HCT116 (cell line): ENCODE measurements around the gene CDC42EP5. TPM values are rescaled to one million over a fixed set of nuclear protein-coding genes. Genes with fewer than 3 reads are reported as not detected.

Experiments used
- ATAC-seq: fragments of 200-7000 bp; cut with Tn5 transposase; 2 replicates; pipeline ENCODE4 v1.9.1; 2020; ENCODE audit warnings: mild to moderate bottlenecking, moderate library complexity
- BruUV-seq: library from RNA; stranded (reverse); fragments of 400-500 nt; replicated peaks from 2 replicates; lab custom pipeline; 2021; lab: Mats Ljungman, UMichigan
- CTCF ChIA-PET: fragments of 300-600 bp; sonication (Branson Sonifier 250); formaldehyde crosslinking; loops from one replicate; lab custom pipeline; 2021; ENCODE audit warnings: antibody characterized with exemption; lab: Charles Lee
- POLR2A ChIA-PET: fragments of 300-600, 350-600 bp; sonication (Branson Sonifier 250); formaldehyde crosslinking; loops from one replicate; lab custom pipeline; 2021; ENCODE audit warnings: antibody characterized with exemption; lab: Charles Lee
- RAD21 ChIA-PET, 2 experiments: fragments of 300-600 bp; sonication (Branson Sonifier 250); formaldehyde crosslinking; loops; one replicate each; lab custom pipeline; 2023; ENCODE audit warnings: low total read pairs in 2 of 2; ENCODE audit not compliant: uncharacterized antibody in 2 of 2, unreplicated experiment in 2 of 2, low non-redundant PET in 1 of 2; lab: Charles Lee
- DNase-seq: peaks from one replicate; pipeline ENCODE4 v3.0.0-alpha.2; 2010; ENCODE audit warnings: low read depth, low spot score
- H2AFZ ChIP-seq: fragments of 200-600 bp; shearing (Covaris generic), sonication (generic); 2 replicates; pipeline ENCODE4 v1.6.1; 2017; ENCODE audit warnings: low read depth, mixed run types, mixed read lengths, antibody characterized with exemption, low read length; ENCODE audit not compliant: poor library complexity, severe bottlenecking
- H3K27ac ChIP-seq: 2 replicates; pipeline ENCODE4 v1.5.1; 2012; ENCODE audit warnings: low read depth, low read length
- H3K27me3 ChIP-seq: fragments of 200-600 bp; sonication (generic); 2 replicates; pipeline ENCODE4 v1.6.1; 2016; ENCODE audit warnings: mixed run types, low read length, mixed read lengths; ENCODE audit not compliant: insufficient read depth
- H3K36me3 ChIP-seq, 2 experiments: fragments of 200-500 bp in 1 of 2; fragments of 200-600 bp in 1 of 2; sonication (Bioruptor generic) in 1 of 2; sonication (generic) in 1 of 2; 2 replicates each; pipeline versions ENCODE4 v1.5.1 to v1.6.1; 2014 to 2016; ENCODE audit warnings: low read length in 2 of 2, inconsistent platforms in 1 of 2, mixed read lengths in 1 of 2, mixed run types in 1 of 2; ENCODE audit not compliant: insufficient read depth in 2 of 2, control insufficient read depth in 1 of 2
- H3K4me1 ChIP-seq, 2 experiments: fragments of 200-600 bp in 1 of 2; sonication (generic) in 1 of 2; 2 replicates each; pipeline versions ENCODE4 v1.5.1 to v1.6.1; 2012 to 2017; ENCODE audit warnings: low read length in 2 of 2, inconsistent platforms in 1 of 2, mild to moderate bottlenecking in 1 of 2, mixed read lengths in 1 of 2, mixed run types in 1 of 2, moderate library complexity in 1 of 2; ENCODE audit not compliant: insufficient read depth in 2 of 2, control insufficient read depth in 1 of 2
- H3K4me2 ChIP-seq: fragments of 200-600 bp; sonication (generic); 2 replicates; pipeline ENCODE4 v1.6.1; 2017; ENCODE audit warnings: mixed run types, low read length, mixed read lengths
- H3K4me3 ChIP-seq, 2 experiments: fragments of 200-600 bp in 1 of 2; sonication (generic) in 1 of 2; replicated peaks in 1 of 2; 2 replicates each; pipeline ENCODE4 v1.5.1; 2011 to 2016; ENCODE audit warnings: low read length in 2 of 2, control low read depth in 1 of 2, low read depth in 1 of 2, mild to moderate bottlenecking in 1 of 2, mixed read lengths in 1 of 2, mixed run types in 1 of 2
- H3K79me2 ChIP-seq: fragments of 200-600 bp; sonication (generic); 2 replicates; pipeline ENCODE4 v1.6.1; 2017; ENCODE audit warnings: mild to moderate bottlenecking, mixed run types, low read length, moderate library complexity, mixed read lengths; ENCODE audit not compliant: insufficient read depth
- H3K9ac ChIP-seq: fragments of 200-600 bp; sonication (generic); 2 replicates; pipeline ENCODE4 v1.6.1; 2016; ENCODE audit warnings: low read length, mixed read lengths
- H3K9me2 ChIP-seq: fragments of 200-600 bp; sonication (generic), shearing (Covaris generic); 2 replicates; pipeline ENCODE4 v1.6.1; 2017; ENCODE audit warnings: mixed run types, mild to moderate bottlenecking, moderate library complexity; ENCODE audit not compliant: insufficient read depth
- H3K9me3 ChIP-seq, 2 experiments: fragments of 200-500 bp in 1 of 2; fragments of 200-600 bp in 1 of 2; sonication (Bioruptor generic) in 1 of 2; sonication (generic) in 1 of 2; 2 replicates each; pipeline ENCODE4 v1.6.1; 2014 to 2017; ENCODE audit warnings: low read length in 2 of 2, mixed read lengths in 2 of 2, inconsistent platforms in 1 of 2, low read depth in 1 of 2, mild to moderate bottlenecking in 1 of 2, mixed run types in 1 of 2, moderate library complexity in 1 of 2; ENCODE audit not compliant: control insufficient read depth in 1 of 2, insufficient read depth in 1 of 2
- H4K20me1 ChIP-seq: fragments of 200-600 bp; sonication (generic), shearing (Covaris generic); 2 replicates; pipeline ENCODE4 v1.6.1; 2017; ENCODE audit warnings: mixed run types, mild to moderate bottlenecking, moderate library complexity; ENCODE audit not compliant: insufficient read depth
- ATF3 ChIP-seq: IDR thresholded peaks from 2 replicates; pipeline ENCODE4 v1.6.1; 2012
- CBX3 ChIP-seq: IDR thresholded peaks from 2 replicates; pipeline ENCODE4 v1.6.1; 2012; ENCODE audit warnings: low read depth
- CEBPB ChIP-seq: IDR thresholded peaks from 2 replicates; pipeline ENCODE4 v1.6.1; 2012; ENCODE audit warnings: low read depth
- CTCF ChIP-seq, 3 experiments: fragments of 200-600 bp in 1 of 3; sonication (generic) in 1 of 3; IDR thresholded peaks in 2 of 3; conservative IDR thresholded peaks in 1 of 3; 2 replicates each; pipeline ENCODE4 v1.5.1; 2012 to 2017; ENCODE audit warnings: low read depth in 2 of 3, low read length in 2 of 3, antibody characterized with exemption in 1 of 3, borderline replicate concordance in 1 of 3, control low read depth in 1 of 3, mild to moderate bottlenecking in 1 of 3, mixed read lengths in 1 of 3, mixed run types in 1 of 3, moderate library complexity in 1 of 3; ENCODE audit not compliant: insufficient read depth in 1 of 3
- EGR1 ChIP-seq: IDR thresholded peaks from 2 replicates; pipeline ENCODE4 v1.6.1; 2012; ENCODE audit warnings: low read depth
- ELF1 ChIP-seq: IDR thresholded peaks from 2 replicates; pipeline ENCODE4 v1.6.1; 2012; ENCODE audit warnings: low read depth, borderline replicate concordance
- EZH2 ChIP-seq: fragments of 200-600 bp; sonication (generic); IDR thresholded peaks from 2 replicates; pipeline ENCODE4 v1.6.1; 2017; ENCODE audit warnings: antibody characterized with exemption, mixed run types
- EZH2phosphoT487 ChIP-seq: fragments of 200-600 bp; IDR thresholded peaks from 2 replicates; pipeline ENCODE4 v1.6.1; 2018; ENCODE audit warnings: antibody characterized with exemption, borderline replicate concordance
- FOSL1 ChIP-seq: IDR thresholded peaks from 2 replicates; pipeline ENCODE4 v1.6.1; 2012; ENCODE audit warnings: low read depth
- JUND ChIP-seq: IDR thresholded peaks from 2 replicates; pipeline ENCODE4 v1.6.1; 2012
- POLR2A ChIP-seq: IDR thresholded peaks from 2 replicates; pipeline ENCODE4 v1.7.0; 2011; ENCODE audit warnings: borderline replicate concordance; ENCODE audit not compliant: insufficient read depth, insufficient read length; ENCODE audit errors: extremely low read depth
- RAD21 ChIP-seq: IDR thresholded peaks from 2 replicates; pipeline ENCODE4 v1.6.1; 2012; ENCODE audit warnings: low read depth, mild to moderate bottlenecking
- SIN3A ChIP-seq: IDR thresholded peaks from 2 replicates; pipeline ENCODE4 v1.6.1; 2012; ENCODE audit warnings: low read depth
- SP1 ChIP-seq: IDR thresholded peaks from 2 replicates; pipeline ENCODE4 v1.6.1; 2012; ENCODE audit warnings: low read depth
- SRF ChIP-seq: IDR thresholded peaks from 2 replicates; pipeline ENCODE4 v1.6.1; 2012; ENCODE audit warnings: low read depth
- intact Hi-C: fragments of 100-400 bp; cut with micrococcal nuclease; formaldehyde crosslinking; loops from 2 replicates; pipeline ENCODE4 v1.10.0; 2022
- total RNA-seq: library from RNA; stranded (reverse); gene quantifications from one replicate; pipeline ENCODE4 v1.2.1, GENCODE V29; 2021; ENCODE audit not compliant: unreplicated experiment
- TF ChIP-seq, protein P1 (sequence below): IDR thresholded peaks from 2 replicates; pipeline ENCODE4 v1.6.1; 2012
- TF ChIP-seq, protein P2 (sequence below): IDR thresholded peaks from 2 replicates; pipeline ENCODE4 v1.6.1; 2011; ENCODE audit warnings: mild to moderate bottlenecking, low read length, moderate library complexity; ENCODE audit not compliant: insufficient replicate concordance; ENCODE audit errors: extremely low read depth

Gene CDC42EP5
- total RNA-seq, 1 experiment from 2014 or later = 0.64 TPM

GRCh38 chr19:54473892-54474372 lies 836 bp upstream of the CDC42EP5 start:
- H4K20me1 ChIP-seq = no peaks in the 10 kb centered on the region
- no peaks in the 10 kb centered on the region for H3K36me3 ChIP-seq
- POLR2A ChIA-PET = interaction anchor here (1.5 kb wide), 1 partner anchor 11 kb away, joined by 9 read pairs; the partner anchor contains the start of gene LENG9
- RAD21 ChIA-PET = no interaction called here
- peaks cover 6 to 9% of the 10 kb centered on the region in 2 experiments; a peak in 3 of 4 replicates for H3K4me1 ChIP-seq
- CTCF ChIA-PET = interaction anchor here (1.3 kb wide), 1 partner anchor 8 kb away, joined by 4 read pairs; no protein-coding TSS in a partner anchor
- no peak overlapping the region for H3K9ac ChIP-seq
- H3K4me3 ChIP-seq = no peak overlapping the region
- ATAC-seq (no peak), DNase-seq (no peak)
- H3K4me2 ChIP-seq = no peak overlapping the region
- H3K9me3 ChIP-seq = no peaks in the 10 kb centered on the region
- TF ChIP-seq CTCF (IDR thresholded peaks at IDR 0.05 in 2 of 3, conservative IDR thresholded peaks at IDR 0.05 in 1 of 3; ENCODE audit: borderline replicate concordance in 1 of 3, insufficient read depth in 1 of 3, low read depth in 2 of 3, low read length in 2 of 3) (no peak), EGR1 (no peak), RAD21 (no peak), EZH2phosphoT487 (no peak), POLR2A (no peak), JUND (no peak), SP1 (no peak), FOSL1 (no peak), SIN3A (no peak), EZH2 (no peak), ATF3 (no peak), CBX3 (no peak), SRF (no peak), ELF1 (no peak), CEBPB (no peak)
- TF ChIP-seq, protein P1, sequence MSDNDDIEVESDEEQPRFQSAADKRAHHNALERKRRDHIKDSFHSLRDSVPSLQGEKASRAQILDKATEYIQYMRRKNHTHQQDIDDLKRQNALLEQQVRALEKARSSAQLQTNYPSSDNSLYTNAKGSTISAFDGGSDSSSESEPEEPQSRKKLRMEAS = no peak
- TF ChIP-seq, protein P2, sequence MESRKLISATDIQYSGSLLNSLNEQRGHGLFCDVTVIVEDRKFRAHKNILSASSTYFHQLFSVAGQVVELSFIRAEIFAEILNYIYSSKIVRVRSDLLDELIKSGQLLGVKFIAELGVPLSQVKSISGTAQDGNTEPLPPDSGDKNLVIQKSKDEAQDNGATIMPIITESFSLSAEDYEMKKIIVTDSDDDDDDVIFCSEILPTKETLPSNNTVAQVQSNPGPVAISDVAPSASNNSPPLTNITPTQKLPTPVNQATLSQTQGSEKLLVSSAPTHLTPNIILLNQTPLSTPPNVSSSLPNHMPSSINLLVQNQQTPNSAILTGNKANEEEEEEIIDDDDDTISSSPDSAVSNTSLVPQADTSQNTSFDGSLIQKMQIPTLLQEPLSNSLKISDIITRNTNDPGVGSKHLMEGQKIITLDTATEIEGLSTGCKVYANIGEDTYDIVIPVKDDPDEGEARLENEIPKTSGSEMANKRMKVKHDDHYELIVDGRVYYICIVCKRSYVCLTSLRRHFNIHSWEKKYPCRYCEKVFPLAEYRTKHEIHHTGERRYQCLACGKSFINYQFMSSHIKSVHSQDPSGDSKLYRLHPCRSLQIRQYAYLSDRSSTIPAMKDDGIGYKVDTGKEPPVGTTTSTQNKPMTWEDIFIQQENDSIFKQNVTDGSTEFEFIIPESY = no peak
- H2AFZ ChIP-seq = no peak overlapping the region
- no peaks in the 10 kb centered on the region for H3K79me2 ChIP-seq
- H3K9me2 ChIP-seq = no peaks in the 10 kb centered on the region
- no peaks in the 10 kb centered on the region for H3K27me3 ChIP-seq
- H3K27ac ChIP-seq = no peak overlapping the region
- intact Hi-C loops = no loop called here
- BruUV-seq = no TSS peak
